AG10803 (cell line): Measurements from ENCODE around the gene DDX49.

Experiments
- DNase-seq: peaks from one replicate; pipeline ENCODE4 v3.0.0; 2010; ENCODE audit warnings: low read depth
- H3K4me3 ChIP-seq: 2 replicates; pipeline ENCODE4 v1.5.1; 2011; ENCODE audit warnings: mild to moderate bottlenecking, low read length, control low read depth
- TF ChIP-seq, protein P1 (sequence below): conservative IDR thresholded peaks from 2 replicates; pipeline ENCODE4 v1.5.1; 2011; ENCODE audit warnings: mild to moderate bottlenecking, low read length, control low read depth, inconsistent platforms

The DDX49 gene

DNA sequence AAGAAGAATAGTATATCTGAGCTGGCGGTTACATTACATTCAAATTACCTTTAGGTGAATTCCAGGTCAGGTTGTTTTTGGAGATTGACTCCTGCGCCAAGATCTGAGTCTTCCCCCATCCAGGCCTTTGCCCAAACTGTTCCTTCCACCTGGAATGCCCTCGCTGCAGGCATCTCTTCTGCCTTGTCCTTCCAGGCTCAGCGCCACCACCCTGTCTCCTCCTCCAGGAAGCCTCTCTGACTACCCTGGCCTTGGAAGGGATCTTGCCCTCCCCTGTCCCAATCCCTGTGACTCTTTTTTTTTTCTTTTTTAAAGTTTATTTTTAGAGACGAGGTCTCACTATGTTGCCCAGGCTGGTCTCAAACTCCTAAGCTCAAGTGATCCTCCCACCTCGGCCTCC, 23.2 kb downstream of the DDX49 start:
- TF ChIP-seq, protein P1, sequence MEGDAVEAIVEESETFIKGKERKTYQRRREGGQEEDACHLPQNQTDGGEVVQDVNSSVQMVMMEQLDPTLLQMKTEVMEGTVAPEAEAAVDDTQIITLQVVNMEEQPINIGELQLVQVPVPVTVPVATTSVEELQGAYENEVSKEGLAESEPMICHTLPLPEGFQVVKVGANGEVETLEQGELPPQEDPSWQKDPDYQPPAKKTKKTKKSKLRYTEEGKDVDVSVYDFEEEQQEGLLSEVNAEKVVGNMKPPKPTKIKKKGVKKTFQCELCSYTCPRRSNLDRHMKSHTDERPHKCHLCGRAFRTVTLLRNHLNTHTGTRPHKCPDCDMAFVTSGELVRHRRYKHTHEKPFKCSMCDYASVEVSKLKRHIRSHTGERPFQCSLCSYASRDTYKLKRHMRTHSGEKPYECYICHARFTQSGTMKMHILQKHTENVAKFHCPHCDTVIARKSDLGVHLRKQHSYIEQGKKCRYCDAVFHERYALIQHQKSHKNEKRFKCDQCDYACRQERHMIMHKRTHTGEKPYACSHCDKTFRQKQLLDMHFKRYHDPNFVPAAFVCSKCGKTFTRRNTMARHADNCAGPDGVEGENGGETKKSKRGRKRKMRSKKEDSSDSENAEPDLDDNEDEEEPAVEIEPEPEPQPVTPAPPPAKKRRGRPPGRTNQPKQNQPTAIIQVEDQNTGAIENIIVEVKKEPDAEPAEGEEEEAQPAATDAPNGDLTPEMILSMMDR: no peak
- no peak for DNase-seq
- no peak overlapping the region for H3K4me3 ChIP-seq

DNA sequence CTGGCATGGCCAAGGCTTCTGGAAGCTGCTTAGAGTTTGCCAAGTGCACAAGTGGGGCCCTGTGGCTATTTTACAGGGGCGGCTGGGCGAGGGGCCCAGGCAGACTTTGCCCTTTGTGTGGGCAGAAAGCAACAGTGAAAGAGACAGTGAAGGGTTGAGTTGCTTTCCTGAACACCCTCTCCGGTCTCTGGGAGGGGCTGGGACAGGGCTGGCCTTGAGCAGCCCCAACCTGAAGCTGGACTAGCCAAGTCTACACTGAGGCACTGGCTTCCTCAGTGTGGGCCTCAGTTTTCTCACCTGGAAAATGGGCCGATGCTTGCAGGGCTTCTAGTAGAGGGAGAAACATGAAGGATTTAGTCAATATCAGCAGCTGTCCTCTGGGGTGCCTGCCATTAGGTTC, 23.9 kb downstream of the DDX49 start:
- H3K4me3 ChIP-seq: no peak overlapping the region
- TF ChIP-seq, protein P1: no peak
- DNase-seq: no peak

DNA sequence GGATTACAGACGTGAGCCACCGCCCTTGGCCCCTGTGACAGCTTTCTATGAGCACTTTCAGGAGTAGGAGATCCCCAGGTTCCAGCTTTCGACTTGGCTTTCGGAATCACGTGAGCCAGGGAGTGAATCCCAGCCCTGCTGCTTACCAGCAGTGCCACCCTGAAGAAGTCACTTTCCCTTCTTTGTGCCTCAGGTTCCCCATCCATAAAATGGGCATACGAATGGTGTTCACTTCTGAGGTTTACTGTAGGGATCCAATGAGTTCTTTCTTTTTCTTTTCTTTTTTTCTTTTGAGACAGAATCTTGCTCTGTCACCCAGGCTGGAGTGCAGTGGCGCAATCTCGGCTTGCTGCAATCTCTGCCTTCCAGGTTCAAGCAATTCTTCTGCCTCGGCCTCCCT, 25.8 kb downstream of the DDX49 start:
- DNase-seq: no peak
- TF ChIP-seq, protein P1: no peak

DNA sequence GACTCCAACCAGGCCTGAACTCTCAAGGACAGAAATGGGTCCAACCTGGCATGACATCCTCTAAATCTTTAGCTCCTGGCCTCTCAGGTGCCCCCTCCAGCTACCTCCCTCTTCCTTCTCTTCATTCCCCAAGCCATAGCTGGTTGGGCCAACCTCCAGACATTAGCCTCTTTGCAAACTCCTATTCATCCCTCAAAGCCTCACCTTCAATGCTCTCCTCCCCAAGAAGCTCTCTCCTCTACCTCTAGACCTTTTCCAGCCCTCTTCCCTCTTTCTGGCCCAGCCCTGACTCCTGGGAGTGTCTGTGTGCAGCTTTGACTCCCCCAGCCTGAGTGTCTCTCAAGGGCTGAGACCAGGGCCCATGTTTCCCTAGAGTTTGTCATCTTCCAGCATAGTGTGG, 26.8 kb downstream of the DDX49 start:
- TF ChIP-seq, protein P1: no peak
- no peak overlapping the region for H3K4me3 ChIP-seq
- DNase-seq: no peak

More for the DNA sequence above, 25.8 kb downstream of the DDX49 start:
- no peak overlapping the region for H3K4me3 ChIP-seq

DNA sequence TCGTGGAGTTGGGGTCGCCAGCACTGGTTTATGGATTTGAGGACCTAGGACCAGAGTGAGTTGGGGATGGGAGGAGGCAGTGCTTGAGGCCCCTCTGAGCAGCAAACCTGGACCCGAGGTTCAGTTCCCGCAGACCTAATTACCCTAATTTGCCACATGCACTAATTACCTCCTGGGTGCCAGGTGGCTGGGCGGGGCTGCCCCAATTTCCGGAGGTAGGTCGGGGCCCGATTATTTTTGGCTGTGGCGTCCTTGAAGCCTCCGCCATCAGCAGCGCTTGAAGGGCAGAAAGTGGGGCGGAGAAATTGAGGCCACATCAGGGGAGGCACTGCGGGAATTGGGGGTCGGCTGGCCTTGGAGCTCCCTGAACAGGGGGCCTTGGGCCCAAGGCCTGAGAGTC, 27.4 kb downstream of the DDX49 start:
- DNase-seq: no peak
- TF ChIP-seq, protein P1: no peak
- H3K4me3 ChIP-seq: no peak overlapping the region

DNA sequence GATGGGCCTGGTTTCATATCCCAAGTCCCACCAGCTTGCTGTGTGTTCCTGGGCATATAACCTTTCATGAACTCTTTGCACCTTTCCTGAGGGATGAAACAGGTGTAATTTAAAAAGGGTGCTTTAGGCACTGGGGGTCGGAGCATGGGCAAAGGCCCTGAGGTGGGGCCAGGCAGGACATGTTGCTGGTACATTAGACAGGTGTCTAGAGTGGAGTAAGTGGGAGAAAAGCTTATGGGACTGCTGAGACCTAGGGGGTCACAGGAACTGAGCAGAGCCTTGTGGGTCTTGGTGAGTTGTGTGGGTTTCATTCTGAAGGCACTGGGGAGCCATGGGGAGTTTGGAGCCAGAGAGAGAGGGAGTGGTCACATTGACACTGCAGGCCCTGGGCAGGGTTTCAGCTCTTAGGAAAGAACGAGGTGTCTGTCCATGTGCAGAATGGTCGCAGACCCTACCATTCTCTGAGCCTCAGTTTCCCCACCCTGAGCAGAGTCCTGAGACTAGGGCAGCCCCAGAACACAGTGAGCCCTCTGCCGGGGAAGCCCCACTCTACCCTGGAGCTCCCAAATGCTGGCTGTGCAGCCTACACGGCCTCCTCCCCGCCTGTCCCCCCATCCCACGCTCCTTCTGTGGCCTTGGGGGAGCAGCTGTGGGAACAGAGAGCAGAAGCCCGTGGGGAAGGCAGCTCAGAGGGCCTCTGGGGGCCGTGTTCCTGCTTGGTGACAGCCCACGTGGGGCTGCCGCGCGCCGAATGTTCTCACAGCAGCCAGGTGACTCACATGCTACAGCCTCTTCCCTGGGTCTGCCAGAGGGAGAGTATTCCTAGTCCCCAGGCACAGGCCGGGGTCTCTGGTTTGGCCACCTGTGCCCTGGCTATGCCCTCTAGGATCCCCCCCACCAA, 28.8 kb downstream of the DDX49 start:
- TF ChIP-seq, protein P1: no peak
- DNase-seq: no peak
- H3K4me3 ChIP-seq: no peak overlapping the region

DNA sequence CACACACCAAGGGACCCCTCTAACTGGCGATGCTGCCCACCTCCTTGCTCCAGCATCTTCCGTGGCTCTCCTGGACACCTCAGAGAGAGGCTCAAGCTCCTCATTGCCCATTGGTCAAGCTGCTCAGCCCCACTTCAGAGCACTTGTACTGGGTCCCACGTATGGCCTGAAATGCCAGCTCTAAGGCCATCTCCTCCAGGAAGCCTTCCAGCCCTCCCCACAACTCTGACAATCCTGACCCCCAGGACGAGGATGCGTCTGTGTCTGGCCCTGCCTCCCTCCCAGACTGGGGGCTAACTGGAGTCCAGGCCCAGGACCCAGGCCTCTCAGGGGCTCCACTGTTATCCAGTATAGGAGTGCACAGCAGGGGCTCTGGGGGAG, 29.5 kb downstream of the DDX49 start:
- H3K4me3 ChIP-seq: no peak overlapping the region
- TF ChIP-seq, protein P1: no peak
- DNase-seq: no peak
